ENCODE results near the gene HCRTR1.
"Not testable (repeated sequence)": the region's sequence is repeated elsewhere in the genome, so short reads cannot be mapped to it uniquely, and the experiment has no call there.

HCRTR1 gene

DNA sequence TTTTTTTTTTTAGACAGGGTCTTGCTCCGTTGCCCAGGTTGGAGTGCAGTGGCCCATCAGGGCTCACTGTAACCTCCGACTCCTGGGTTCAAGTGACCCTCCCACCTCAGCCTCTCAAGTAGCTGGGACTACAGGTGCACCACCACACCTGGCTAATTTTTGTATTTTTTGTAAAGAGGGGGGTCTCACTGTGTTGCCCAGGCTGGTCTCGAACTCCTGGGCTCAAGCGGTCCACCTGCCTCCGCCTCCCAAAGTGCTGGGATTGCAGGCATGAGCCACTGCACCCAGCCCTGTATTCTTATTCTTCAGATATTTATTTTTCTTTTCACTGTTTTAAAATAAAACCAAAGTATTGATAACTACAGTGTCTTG is 30.2 kb upstream of the HCRTR1 start:
- H3K36me3 Mint-ChIP-seq; H3K27ac Mint-ChIP-seq; H3K4me3 Mint-ChIP-seq; H3K4me1 Mint-ChIP-seq (ENCODE audit: low read depth); H3K9me3 Mint-ChIP-seq (ENCODE audit: low read depth): not testable (repeated sequence)
- peaks cover 16% of the 10 kb centered on the region for H3K27me3 Mint-ChIP-seq

- H3K4me3 Mint-ChIP-seq = no peak overlapping the region
- H3K4me1 Mint-ChIP-seq (ENCODE audit: low read depth) = peaks cover 5% of the 10 kb centered on the region
Observed at GRCh38 chr1:31587720-31588423, 29.6 kb upstream of the HCRTR1 start.

GRCh38 chr1:31588751-31589515 is 28.6 kb upstream of the HCRTR1 start:
- Mint-ChIP-seq H3K27ac (no peak overlapping the region), H3K4me1 (ENCODE audit: low read depth) (peaks cover 5% of the 10 kb centered on the region), H3K9me3 (ENCODE audit: low read depth) (no peaks in the 10 kb centered on the region), H3K36me3 (no peaks in the 10 kb centered on the region), H3K27me3 (peaks cover 19% of the 10 kb centered on the region), H3K4me3 (no peak overlapping the region)

More at GRCh38 chr1:31587720-31588423, 29.6 kb upstream of the HCRTR1 start:
- Mint-ChIP-seq H3K27me3 (peaks cover 16% of the 10 kb centered on the region), H3K9me3 (ENCODE audit: low read depth) (no peaks in the 10 kb centered on the region), H3K27ac (no peak overlapping the region), H3K36me3 (no peaks in the 10 kb centered on the region)

- H3K9me3 Mint-ChIP-seq (ENCODE audit: low read depth) = no peaks in the 10 kb centered on the region
- no peak overlapping the region for H3K4me3 Mint-ChIP-seq
- H3K27ac Mint-ChIP-seq = no peak overlapping the region
- no peaks in the 10 kb centered on the region for H3K36me3 Mint-ChIP-seq
- peaks cover 5% of the 10 kb centered on the region for H3K4me1 Mint-ChIP-seq (ENCODE audit: low read depth)
- H3K27me3 Mint-ChIP-seq = peaks cover 21% of the 10 kb centered on the region
Observed at GRCh38 chr1:31591425-31592093, 25.9 kb upstream of the HCRTR1 start.

DNA sequence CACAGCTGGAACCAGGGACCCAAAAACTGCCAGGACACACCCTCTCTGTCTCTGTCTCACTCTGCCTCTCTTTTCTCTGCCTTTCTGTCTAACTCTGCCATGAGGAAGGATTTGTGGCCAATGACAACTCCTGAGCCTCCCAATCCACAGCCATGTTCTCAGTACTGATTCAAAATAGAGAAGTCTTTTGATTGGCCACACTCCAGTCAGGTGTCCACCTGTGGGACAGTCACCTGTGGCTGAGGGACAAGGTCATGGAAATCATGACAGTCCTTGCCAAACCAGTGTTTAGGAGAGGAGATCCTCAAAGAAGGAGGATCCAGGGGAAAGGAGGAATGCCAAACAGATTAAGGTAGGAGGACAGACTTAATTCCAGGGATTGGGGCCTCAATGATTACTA is 25.4 kb upstream of the HCRTR1 start:
- H3K4me1 Mint-ChIP-seq (ENCODE audit: low read depth) = peaks cover 5% of the 10 kb centered on the region
- H3K27ac Mint-ChIP-seq = no peak overlapping the region
- no peak overlapping the region for H3K4me3 Mint-ChIP-seq
- peaks cover 21% of the 10 kb centered on the region for H3K27me3 Mint-ChIP-seq
- H3K9me3 Mint-ChIP-seq (ENCODE audit: low read depth) = no peaks in the 10 kb centered on the region
- no peaks in the 10 kb centered on the region for H3K36me3 Mint-ChIP-seq

DNA sequence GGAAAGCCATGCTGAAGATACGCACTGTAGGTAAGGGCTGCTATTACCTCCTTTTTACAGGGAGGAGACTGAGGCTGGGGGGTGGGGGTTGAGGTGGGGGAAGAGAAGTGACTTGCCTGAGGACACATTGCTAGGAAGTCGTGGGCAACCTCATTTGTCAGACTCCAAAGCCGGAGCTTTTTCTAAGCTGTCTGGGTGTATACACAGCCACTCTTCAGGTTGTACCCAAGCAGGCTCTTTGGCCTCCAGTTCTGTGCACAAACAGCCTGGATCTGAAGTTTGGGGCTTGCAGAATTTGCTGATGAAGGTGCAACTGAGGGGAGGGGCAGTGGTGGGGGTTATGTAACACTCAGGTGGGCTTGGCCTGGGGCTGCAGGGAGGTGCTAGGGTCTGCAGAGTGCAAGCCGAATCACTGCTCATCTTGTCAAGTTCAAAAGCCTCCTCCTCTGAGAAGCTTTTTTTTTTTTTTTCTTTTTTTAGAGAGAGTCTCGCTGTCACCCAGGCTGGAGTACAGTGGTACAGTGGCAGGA is 24.3 kb upstream of the HCRTR1 start:
- no peak overlapping the region for H3K4me3 Mint-ChIP-seq
- no peaks in the 10 kb centered on the region for H3K9me3 Mint-ChIP-seq (ENCODE audit: low read depth)
- H3K27ac Mint-ChIP-seq = no peak overlapping the region
- peaks cover 17% of the 10 kb centered on the region for H3K27me3 Mint-ChIP-seq
- H3K36me3 Mint-ChIP-seq = no peaks in the 10 kb centered on the region
- peaks cover 2% of the 10 kb centered on the region for H3K4me1 Mint-ChIP-seq (ENCODE audit: low read depth)

DNA sequence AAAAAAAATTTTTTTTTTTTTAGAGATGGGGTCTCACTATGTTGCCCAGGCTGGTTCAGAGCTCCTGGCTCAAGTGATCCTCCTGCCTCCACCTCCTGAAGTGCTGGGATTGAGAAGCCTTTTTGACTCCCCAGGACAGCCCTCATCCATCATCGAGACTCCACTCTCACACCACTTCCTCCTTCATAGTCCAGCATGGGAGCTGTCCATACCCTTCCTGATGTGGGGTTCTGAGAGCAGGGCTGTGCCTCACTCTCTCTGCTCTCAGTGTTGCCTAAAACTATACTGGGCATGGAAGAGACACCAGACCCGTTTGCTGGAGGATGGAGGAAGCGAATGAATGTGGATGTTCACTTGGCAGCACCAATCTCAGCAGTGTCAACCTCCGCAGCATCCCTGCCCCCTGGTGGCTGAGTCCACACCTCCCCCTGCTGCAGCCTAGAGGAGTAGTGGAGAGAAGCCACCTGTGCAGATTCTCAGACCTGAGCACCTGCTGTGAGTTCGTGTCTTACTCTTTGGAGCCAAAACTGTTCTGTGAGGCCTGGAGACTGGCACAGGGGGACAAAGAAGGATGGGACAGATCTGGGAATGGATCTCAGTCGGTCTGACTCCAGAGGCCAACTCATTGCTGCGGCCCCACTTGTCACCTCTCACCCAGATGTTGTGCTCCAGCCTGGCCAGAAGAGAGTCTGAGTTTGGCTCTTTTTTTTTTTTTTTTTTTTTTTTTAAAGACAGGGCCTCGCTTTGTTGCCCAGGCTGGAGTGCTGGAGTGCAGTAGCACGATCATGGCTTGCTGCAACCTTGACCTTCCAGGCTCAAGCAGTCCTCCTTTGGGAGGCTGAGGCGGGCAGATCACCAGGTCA is 23.5 kb upstream of the HCRTR1 start:
- Mint-ChIP-seq H3K27me3 (peaks cover 17% of the 10 kb centered on the region), H3K4me3 (no peak overlapping the region), H3K9me3 (ENCODE audit: low read depth) (no peaks in the 10 kb centered on the region), H3K36me3 (no peaks in the 10 kb centered on the region), H3K4me1 (ENCODE audit: low read depth) (peaks cover 2% of the 10 kb centered on the region), H3K27ac (no peak overlapping the region)

DNA sequence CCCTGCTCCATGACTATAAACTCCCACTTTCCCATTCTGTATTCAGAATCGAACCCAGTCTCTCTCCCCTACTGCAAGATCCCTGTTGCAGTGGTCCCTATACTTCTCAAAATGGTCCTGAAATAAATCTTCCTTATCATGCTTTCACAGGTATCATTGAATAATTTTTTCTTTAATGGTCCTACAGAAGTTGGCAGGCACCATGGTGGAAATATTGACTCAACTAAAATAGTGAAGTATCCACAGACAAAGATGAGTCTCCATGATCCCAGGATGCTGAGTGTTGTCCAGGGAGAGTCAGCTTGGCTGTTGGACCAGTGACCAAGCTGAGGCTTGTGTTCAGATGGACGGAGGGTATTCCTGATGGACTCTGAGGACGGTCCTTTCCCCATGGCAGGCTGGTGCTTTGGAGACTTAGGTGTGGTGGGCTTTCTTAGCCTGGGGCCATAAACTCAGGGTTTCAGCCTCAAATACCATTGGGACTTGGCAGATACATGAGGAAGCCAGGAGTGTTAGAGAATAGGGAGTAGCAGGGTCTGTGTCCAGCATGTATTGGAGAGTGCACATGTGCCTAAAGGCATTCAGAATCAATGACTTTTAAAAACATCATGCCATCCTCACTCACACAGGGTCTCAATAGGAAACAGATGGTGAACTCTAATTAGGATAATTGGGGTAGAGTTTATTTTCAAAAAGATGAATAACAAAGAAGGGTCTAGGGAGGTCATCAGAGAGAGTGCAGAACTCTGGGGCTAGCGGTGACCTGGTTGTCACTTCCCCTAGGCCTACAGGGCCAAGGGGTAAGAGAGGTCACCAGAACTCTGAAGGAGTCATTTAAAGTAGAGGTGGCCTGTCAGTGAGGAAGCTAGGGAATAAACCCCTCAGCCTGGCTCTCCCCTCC is 21.4 kb upstream of the HCRTR1 start:
- peaks cover 13% of the 10 kb centered on the region for H3K27me3 Mint-ChIP-seq
- H3K9me3 Mint-ChIP-seq (ENCODE audit: low read depth) = no peaks in the 10 kb centered on the region
- H3K27ac Mint-ChIP-seq = no peak overlapping the region
- H3K4me1 Mint-ChIP-seq (ENCODE audit: low read depth) = no peaks in the 10 kb centered on the region
- H3K36me3 Mint-ChIP-seq = no peaks in the 10 kb centered on the region
- H3K4me3 Mint-ChIP-seq = no peak overlapping the region

DNA sequence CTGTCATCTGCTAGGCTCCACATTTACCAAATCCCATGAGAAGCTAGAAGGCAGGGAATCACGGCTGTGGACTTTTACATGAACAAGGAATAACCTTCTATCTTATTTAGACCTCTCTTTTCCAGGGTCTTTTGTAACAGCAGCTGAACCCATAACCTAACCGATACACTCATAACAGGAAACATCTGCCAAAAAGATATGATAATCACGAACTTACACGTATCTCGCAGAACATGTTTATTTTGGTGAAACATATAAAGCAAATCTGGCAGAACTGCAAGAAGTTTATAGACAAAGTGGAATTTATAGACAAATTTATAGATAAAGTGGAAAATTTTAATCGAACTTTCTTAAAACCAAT is 20.8 kb upstream of the HCRTR1 start:
- Mint-ChIP-seq H3K27me3 (peaks cover 10% of the 10 kb centered on the region), H3K4me3 (no peak overlapping the region), H3K9me3 (ENCODE audit: low read depth) (no peaks in the 10 kb centered on the region), H3K36me3 (no peaks in the 10 kb centered on the region), H3K4me1 (ENCODE audit: low read depth) (no peaks in the 10 kb centered on the region), H3K27ac (no peak overlapping the region)

DNA sequence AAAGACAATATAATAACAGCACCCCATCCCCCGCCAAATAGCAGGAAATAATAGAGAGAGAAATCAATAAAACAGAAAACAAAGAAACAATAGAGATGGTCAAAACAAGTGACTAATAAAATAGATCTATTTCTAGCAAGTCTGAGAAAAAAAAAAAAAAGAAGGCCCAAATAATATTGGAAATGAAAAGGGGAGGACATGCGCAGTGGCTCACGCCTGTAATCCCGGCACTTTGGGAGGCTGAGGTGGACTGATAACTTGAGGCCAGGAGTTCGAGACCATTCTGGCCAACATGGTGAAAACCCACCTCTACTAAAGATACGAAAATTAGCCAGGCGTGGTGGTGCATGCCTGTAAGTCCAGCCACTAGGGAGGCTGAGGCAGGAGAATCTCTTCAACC is 18.5 kb upstream of the HCRTR1 start:
- Mint-ChIP-seq H3K4me1 (ENCODE audit: low read depth) (no peaks in the 10 kb centered on the region), H3K27me3 (peaks cover 2% of the 10 kb centered on the region), H3K4me3 (no peak overlapping the region), H3K27ac (no peak overlapping the region), H3K36me3 (no peaks in the 10 kb centered on the region), H3K9me3 (ENCODE audit: low read depth) (no peaks in the 10 kb centered on the region)

DNA sequence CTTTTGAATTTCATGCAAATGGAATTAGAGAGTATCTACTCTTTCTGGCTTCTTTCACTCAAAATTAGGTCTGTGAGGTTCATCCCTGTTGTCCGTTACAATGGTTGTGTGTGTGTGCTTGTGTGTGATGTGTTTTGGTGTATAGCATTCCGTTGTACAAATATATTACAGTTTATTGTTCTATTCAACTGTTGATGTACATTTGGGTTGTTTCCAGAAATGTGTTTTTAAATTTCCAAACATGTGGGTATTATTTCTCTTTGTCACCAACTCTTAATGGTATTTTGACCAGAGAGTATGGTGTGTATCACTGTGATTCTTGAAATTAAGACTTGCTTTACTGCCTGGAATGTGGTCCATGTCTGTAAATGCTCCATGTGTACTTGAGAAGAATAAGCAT is 16.8 kb upstream of the HCRTR1 start:
- H3K27me3 Mint-ChIP-seq = peaks cover 2% of the 10 kb centered on the region
- H3K36me3 Mint-ChIP-seq = no peaks in the 10 kb centered on the region
- H3K27ac Mint-ChIP-seq = no peak overlapping the region
- peaks cover under 1% of the 10 kb centered on the region for H3K4me1 Mint-ChIP-seq (ENCODE audit: low read depth)
- H3K9me3 Mint-ChIP-seq (ENCODE audit: low read depth) = no peaks in the 10 kb centered on the region
- no peak overlapping the region for H3K4me3 Mint-ChIP-seq

DNA sequence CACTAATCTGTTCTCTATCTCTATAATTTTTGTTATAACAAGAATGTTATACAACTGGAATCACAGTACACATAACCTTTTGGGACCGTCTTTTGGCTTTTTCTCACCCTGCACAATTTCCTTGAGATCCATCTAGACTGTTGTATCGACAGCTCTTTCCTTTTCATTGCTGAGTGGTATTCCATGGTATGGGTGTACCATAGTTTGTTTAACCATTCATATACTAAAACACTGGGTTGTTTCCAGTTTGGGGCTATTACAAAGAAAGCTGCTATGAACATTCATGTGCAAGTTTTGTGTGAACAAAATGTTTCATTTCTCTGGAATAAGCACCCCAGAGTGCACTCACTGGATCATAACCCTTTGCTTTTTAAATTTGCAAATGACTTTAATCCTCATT is 15.4 kb upstream of the HCRTR1 start:
- H3K9me3 Mint-ChIP-seq (ENCODE audit: low read depth) = no peaks in the 10 kb centered on the region
- H3K36me3 Mint-ChIP-seq = peaks cover 2% of the 10 kb centered on the region
- no peaks in the 10 kb centered on the region for H3K27me3 Mint-ChIP-seq
- H3K4me1 Mint-ChIP-seq (ENCODE audit: low read depth) = peaks cover 8% of the 10 kb centered on the region
- no peak overlapping the region for H3K27ac Mint-ChIP-seq
- H3K4me3 Mint-ChIP-seq = no peak overlapping the region

DNA sequence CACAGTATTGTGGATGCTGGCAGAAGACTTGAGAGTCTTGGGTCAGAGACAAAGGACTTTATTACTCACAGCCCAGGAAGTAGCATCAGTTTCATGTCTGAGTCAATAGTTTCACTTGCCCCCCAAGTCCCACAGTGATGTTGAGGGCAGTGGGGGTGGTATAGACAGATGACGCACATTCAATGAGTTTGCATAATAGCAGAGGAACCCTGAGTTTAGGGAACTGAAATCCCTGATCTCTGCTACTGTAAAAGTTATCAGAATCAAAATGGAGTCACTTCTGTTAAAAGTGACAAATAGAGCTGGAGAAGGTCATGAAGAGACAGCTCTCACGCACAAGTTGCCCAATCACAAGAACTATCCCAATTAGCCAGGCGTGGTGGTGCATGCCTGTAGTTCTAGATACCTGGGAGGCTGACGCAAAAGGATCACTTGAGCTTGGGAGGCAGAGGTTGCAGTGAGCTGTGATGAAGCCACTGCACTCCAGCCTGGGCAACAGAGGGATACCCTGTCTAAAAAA is 11.5 kb upstream of the HCRTR1 start:
- Mint-ChIP-seq H3K9me3 (ENCODE audit: low read depth) (no peaks in the 10 kb centered on the region), H3K4me3 (no peak overlapping the region), H3K27ac (peak overlapping the region; percentile 41), H3K4me1 (ENCODE audit: low read depth) (peaks cover 8% of the 10 kb centered on the region), H3K36me3 (peaks cover 2% of the 10 kb centered on the region), H3K27me3 (no peaks in the 10 kb centered on the region)

DNA sequence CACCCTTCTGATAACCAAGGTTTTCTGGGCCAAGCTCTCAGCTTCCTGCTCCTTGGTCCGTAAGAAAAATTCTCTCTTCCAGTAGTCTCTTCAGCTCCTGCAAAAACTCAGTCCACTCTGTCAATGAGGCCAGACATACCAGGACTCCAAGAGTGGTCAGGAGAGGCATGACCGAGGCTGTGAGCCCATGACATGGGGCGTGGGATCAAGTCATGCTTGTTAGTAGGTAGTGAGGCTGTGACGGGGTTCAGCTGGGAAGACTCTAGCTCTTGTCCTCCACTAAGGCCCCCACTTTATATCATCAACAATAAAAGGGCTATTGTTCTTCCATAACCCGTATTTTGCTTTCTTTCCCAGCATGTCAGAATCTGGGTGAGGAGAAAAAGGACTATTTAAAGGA is 10.1 kb upstream of the HCRTR1 start:
- no peaks in the 10 kb centered on the region for H3K9me3 Mint-ChIP-seq (ENCODE audit: low read depth)
- H3K27me3 Mint-ChIP-seq = no peaks in the 10 kb centered on the region
- H3K4me1 Mint-ChIP-seq (ENCODE audit: low read depth) = peaks cover 8% of the 10 kb centered on the region
- no peak overlapping the region for H3K4me3 Mint-ChIP-seq
- H3K36me3 Mint-ChIP-seq = peaks cover 2% of the 10 kb centered on the region
- H3K27ac Mint-ChIP-seq = no peak overlapping the region

Measured in activated naive CD8-positive, alpha-beta T cell (primary cell).